K562 (cell line): ENCODE data around the gene VAMP4. TPM values are rescaled to one million over a fixed set of nuclear protein-coding genes. Genes with fewer than 3 reads are reported as not detected.

ENCODE experiments used
- ATAC-seq: fragments of 200-7000 bp; cut with Tn5 transposase; 3 replicates; pipeline ENCODE4 v1.9.1; 2020; ENCODE audit warnings: moderate library complexity
- BruUV-seq: library from RNA; stranded (reverse); fragments of 400-500 nt; replicated peaks from 2 replicates; lab custom pipeline; 2021; lab: Mats Ljungman, UMichigan
- CTCF ChIA-PET: fragments of 300-600 bp; formaldehyde crosslinking; extraction: SDS; loops from one replicate; lab custom pipeline; 2021; ENCODE audit warnings: low intra/inter-chr PET ratio; lab: Yijun Ruan, JAX
- POLR2A ChIA-PET: fragments of 300-600, 350-650 bp; sonication (Branson Sonifier 250); formaldehyde crosslinking; extraction: SDS; loops from one replicate; lab custom pipeline; 2021; ENCODE audit warnings: antibody characterized with exemption, inconsistent platforms; lab: Yijun Ruan, JAX
- DNase-seq, 4 experiments: peaks; one replicate each; pipeline versions ENCODE4 v3.0.0 to v3.0.0-alpha.2; 2011 to 2018; ENCODE audit warnings: low spot score in 3 of 4, mixed read lengths in 3 of 4; ENCODE audit errors: extremely low read depth in 1 of 4
- FAIRE-seq: peaks from 2 replicates; lab custom pipeline; 2011; peaks lifted over from hg19 to GRCh38; lab: Jason Lieb, UNC
- H2AFZ ChIP-seq: 2 replicates; pipeline ENCODE4 v1.6.0; 2011; ENCODE audit warnings: low read depth, low read length, control low read depth, inconsistent platforms
- H3K27ac ChIP-seq: fragments of 200-600 bp; 3 replicates; pipeline ENCODE4 v1.8.0; 2011; ENCODE audit warnings: low read depth, mild to moderate bottlenecking, control low read depth, inconsistent platforms, low read length, moderate library complexity, mixed read lengths; ENCODE audit errors: extremely low read depth
- H3K27me3 ChIP-seq, 2 experiments: fragments of 300-600 bp in 1 of 2; 2 replicates in 1 of 2; 3 replicates in 1 of 2; pipeline versions ENCODE4 v1.6.0 to v1.8.0; 2011; ENCODE audit warnings: inconsistent platforms in 2 of 2, low read length in 2 of 2, mild to moderate bottlenecking in 1 of 2, mixed read lengths in 1 of 2, moderate library complexity in 1 of 2; ENCODE audit not compliant: control insufficient read depth in 2 of 2, insufficient read depth in 2 of 2
- H3K36me3 ChIP-seq: fragments of 300-600 bp; 3 replicates; pipeline ENCODE4 v1.8.0; 2011; ENCODE audit warnings: mild to moderate bottlenecking, low read length, inconsistent platforms; ENCODE audit not compliant: control insufficient read depth, insufficient read depth
- H3K4me1 ChIP-seq, 2 experiments: fragments of 200-600 bp in 1 of 2; replicated peaks in 1 of 2; 2 replicates in 1 of 2; 3 replicates in 1 of 2; pipeline versions ENCODE4 v1.5.1 to v1.8.0; 2011; ENCODE audit warnings: inconsistent platforms in 2 of 2, low read length in 2 of 2, mild to moderate bottlenecking in 1 of 2, mixed read lengths in 1 of 2, moderate library complexity in 1 of 2; ENCODE audit not compliant: control insufficient read depth in 2 of 2, insufficient read depth in 2 of 2
- H3K4me2 ChIP-seq: 2 replicates; pipeline ENCODE4 v1.6.1; 2011; ENCODE audit warnings: low read length, control low read depth, inconsistent platforms, mixed read lengths; ENCODE audit not compliant: insufficient read depth
- H3K4me3 ChIP-seq: fragments of 200-600 bp; sonication (generic), shearing (Covaris generic); 2 replicates; pipeline ENCODE4 v1.5.1; 2016; ENCODE audit warnings: control low read depth, inconsistent platforms
- H3K79me2 ChIP-seq: fragments of 200-600 bp; 3 replicates; pipeline ENCODE4 v1.8.0; 2011; ENCODE audit warnings: low read length, inconsistent platforms; ENCODE audit not compliant: control insufficient read depth, insufficient read depth
- H3K9ac ChIP-seq, 2 experiments: 2 replicates each; pipeline versions ENCODE4 v1.6.0 to v1.6.1; 2011; ENCODE audit warnings: low read depth in 2 of 2, low read length in 2 of 2, control low read depth in 1 of 2, inconsistent platforms in 1 of 2, mild to moderate bottlenecking in 1 of 2, mixed read lengths in 1 of 2; ENCODE audit not compliant: insufficient read depth in 1 of 2
- H3K9me1 ChIP-seq: one replicate; pipeline ENCODE4 v1.6.0; 2011; ENCODE audit warnings: inconsistent platforms, mild to moderate bottlenecking, low read length, moderate library complexity; ENCODE audit not compliant: control insufficient read depth, insufficient read depth
- H3K9me3 ChIP-seq: replicated peaks from 2 replicates; pipeline ENCODE4 v1.5.1; 2011; ENCODE audit warnings: low read depth, low read length, inconsistent platforms; ENCODE audit not compliant: control insufficient read depth, insufficient read depth
- H4K20me1 ChIP-seq: replicated peaks from 2 replicates; pipeline ENCODE4 v1.6.1; 2011; ENCODE audit warnings: low read length, inconsistent platforms, mixed read lengths; ENCODE audit not compliant: control insufficient read depth, insufficient read depth
- ATF7 ChIP-seq: fragments of 450-650 bp; IDR thresholded peaks from 2 replicates; pipeline ENCODE4 v1.7.1; 2014; ENCODE audit warnings: mild to moderate bottlenecking, moderate library complexity
- CEBPG ChIP-seq, 3 experiments: fragments of 200-800 bp in 1 of 3; sonication (Bioruptor generic) in 1 of 3; sonication (generic) in 1 of 3; formaldehyde crosslinking in 1 of 3; IDR thresholded peaks in 2 of 3; conservative IDR thresholded peaks in 1 of 3; 2 replicates each; pipeline versions ENCODE4 v1.6.1 to v1.8.0; 2016 to 2022; ENCODE audit warnings: missing compliant biosample characterization in 2 of 3, missing genetic modification characterization in 2 of 3, mild to moderate bottlenecking in 1 of 3, missing genetic modification reagents in 1 of 3
- ELF2 ChIP-seq: fragments of 250-450 bp; sonication (Bioruptor Pico); IDR thresholded peaks from 2 replicates; pipeline ENCODE4 v1.5.0; 2021; ENCODE audit warnings: mild to moderate bottlenecking
- ESRRB ChIP-seq: fragments of 250-450 bp; sonication (Bioruptor Pico); IDR thresholded peaks from 2 replicates; pipeline ENCODE4 v1.5.0; 2020; ENCODE audit warnings: mild to moderate bottlenecking, moderate library complexity, borderline replicate concordance
- JUN ChIP-seq, 2 experiments: sonication (generic) in 1 of 2; formaldehyde crosslinking in 1 of 2; IDR thresholded peaks; 2 replicates each; pipeline versions ENCODE4 v1.6.1 to v1.8.0; 2012 to 2022; ENCODE audit warnings: borderline replicate concordance in 2 of 2, mild to moderate bottlenecking in 2 of 2, improper control_type of control experiment in 1 of 2, low read depth in 1 of 2, low read length in 1 of 2, missing genetic modification reagents in 1 of 2
- KDM2B ChIP-seq: fragments of 250-450 bp; sonication (Bioruptor Pico); IDR thresholded peaks from 2 replicates; pipeline ENCODE4 v1.8.0; 2021; ENCODE audit warnings: mild to moderate bottlenecking, moderate library complexity
- POU5F1 ChIP-seq: fragments of 150-350 bp; IDR thresholded peaks from 2 replicates; pipeline ENCODE4 v1.6.1; 2014; ENCODE audit warnings: borderline replicate concordance, low read length, low read depth, mild to moderate bottlenecking; ENCODE audit not compliant: partially characterized antibody
- SLC30A9 ChIP-seq: fragments of 250-450 bp; sonication (Bioruptor Pico); IDR thresholded peaks from 2 replicates; pipeline ENCODE4 v1.8.0; 2022; ENCODE audit warnings: mild to moderate bottlenecking, moderate library complexity
- ZNF175 ChIP-seq: fragments of 200-800 bp; sonication (Bioruptor generic); IDR thresholded peaks from 2 replicates; pipeline ENCODE4 v1.6.1; 2016; ENCODE audit warnings: low read depth, mild to moderate bottlenecking, missing genetic modification characterization, missing compliant biosample characterization
- ZNF24 ChIP-seq: fragments of 450-650 bp; IDR thresholded peaks from 2 replicates; pipeline ENCODE4 v1.6.1; 2016
- ZSCAN32 ChIP-seq: fragments of 450-650 bp; formaldehyde crosslinking; IDR thresholded peaks from 2 replicates; pipeline ENCODE4 v1.4.0; 2020; ENCODE audit warnings: mild to moderate bottlenecking, moderate library complexity
- WGBS: fragments of 100-300 bp; shearing (Covaris generic); methylation state at CpG from one replicate; pipeline ENCODE4 v1.1.6; 2016; ENCODE audit warnings: low coverage, mixed read lengths; ENCODE audit not compliant: insufficient coverage; ENCODE audit errors: missing lambda C conversion rate; 5-methylcytosine and 5-hydroxymethylcytosine counted together
- in situ Hi-C: fragments of 300-500 bp; cut with MboI; formaldehyde crosslinking; loops from 4 replicates; pipeline ENCODE4 v1.15.0; 2018; ENCODE audit warnings: inconsistent platforms, mixed read lengths
- intact Hi-C: fragments of 100-400 bp; cut with micrococcal nuclease; formaldehyde crosslinking; loops from 2 replicates; pipeline ENCODE4 v1.14.2; 2022
- polyA plus RNA-seq, 8 experiments: library from polyadenylated mRNA; depleted of rRNA in 4 of 8; stranded (reverse) in 5 of 8; unstranded in 3 of 8; fragments of >200 nt; fragmentation: Nextera tagmentation in 2 of 8; fragmentation: Illumina TruSeq in 1 of 8; extraction: Ambion mirVana in 2 of 8; extraction: Trizol in 1 of 8; gene quantifications; 2 replicates each; pipeline versions ENCODE4 v1.2.1 to v1.2.3, GENCODE V29; 2011 to 2014; ENCODE audit warnings: inconsistent platforms in 1 of 8, missing spikeins in 1 of 8
- total RNA-seq, 7 experiments: library from RNA; depleted of rRNA in 6 of 7; stranded (reverse); fragments of >200 nt in 6 of 7; fragmentation: Illumina TruSeq in 2 of 7; extraction: Trizol in 2 of 7; gene quantifications; 2 replicates each; pipeline versions ENCODE4 v1.2.1 to v1.2.3, GENCODE V29; 2011 to 2021; ENCODE audit warnings: low replicate concordance in 1 of 7
- TF ChIP-seq, protein P1 (sequence below): fragments of 450-650 bp; IDR thresholded peaks from 2 replicates; pipeline ENCODE4 v1.7.1; 2018; ENCODE audit warnings: mild to moderate bottlenecking, low read depth; ENCODE audit not compliant: partially characterized antibody

VAMP4 gene
- total and polyA plus RNA-seq, 9 of the 15 experiments (the other 6 are each of a cell fraction or from before 2014, with no cell fraction given) = 3.3 to 21.4 (median 11.9) TPM

DNA sequence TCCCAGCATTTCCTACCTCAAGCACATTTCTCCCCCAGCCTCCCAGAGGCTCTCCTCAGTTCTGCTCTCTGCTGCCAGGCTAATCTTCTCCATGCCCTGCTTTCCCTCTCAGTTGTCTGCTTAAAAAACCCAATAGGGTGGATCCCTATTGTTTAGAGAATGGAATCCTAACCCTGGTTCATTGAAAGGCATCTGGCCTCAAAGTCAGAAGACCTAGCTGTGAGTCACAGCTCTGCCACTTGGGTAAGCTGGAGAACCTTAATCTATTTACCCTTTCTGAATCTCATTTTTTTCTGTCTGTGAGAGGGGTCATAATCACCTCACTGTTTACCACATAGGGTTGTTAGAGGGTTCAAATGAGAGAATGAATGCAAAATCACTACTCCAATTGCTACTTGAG lies 76.9 kb downstream of the VAMP4 start:
- Histone ChIP-seq H3K79me2 (no peaks in the 10 kb centered on the region), H3K9ac (no peak overlapping the region), H3K4me3 (no peak overlapping the region), H3K4me2 (no peak overlapping the region), H3K9me1 (no peaks in the 10 kb centered on the region), H3K27ac (no peak overlapping the region), H3K36me3 (no peaks in the 10 kb centered on the region), H4K20me1 (no peaks in the 10 kb centered on the region), H3K4me1 (no peaks in the 10 kb centered on the region), H2AFZ (no peak overlapping the region), H3K9me3 (no peaks in the 10 kb centered on the region), H3K27me3 (peaks cover 16 to 29% of the 10 kb centered on the region in 2 experiments)
- ChIA-PET CTCF (no interaction called here), POLR2A (interaction anchor here (1.2 kb wide), 1 partner anchor 51 kb away, joined by 3 read pairs; no protein-coding TSS in a partner anchor)
- no peak for ATAC-seq
- no peak for FAIRE-seq
- no TSS peak for BruUV-seq
- intact Hi-C loops = no loop called here
- no peak for TF ChIP-seq POU5F1
- no peak for TF ChIP-seq ZNF175 (CRISPR knock-in tag)
- TF ChIP-seq ATF7 = no peak
- no peak for TF ChIP-seq ZSCAN32 (CRISPR knock-in tag)
- DNase-seq = no peak
- in situ Hi-C loops = no loop called here

DNA sequence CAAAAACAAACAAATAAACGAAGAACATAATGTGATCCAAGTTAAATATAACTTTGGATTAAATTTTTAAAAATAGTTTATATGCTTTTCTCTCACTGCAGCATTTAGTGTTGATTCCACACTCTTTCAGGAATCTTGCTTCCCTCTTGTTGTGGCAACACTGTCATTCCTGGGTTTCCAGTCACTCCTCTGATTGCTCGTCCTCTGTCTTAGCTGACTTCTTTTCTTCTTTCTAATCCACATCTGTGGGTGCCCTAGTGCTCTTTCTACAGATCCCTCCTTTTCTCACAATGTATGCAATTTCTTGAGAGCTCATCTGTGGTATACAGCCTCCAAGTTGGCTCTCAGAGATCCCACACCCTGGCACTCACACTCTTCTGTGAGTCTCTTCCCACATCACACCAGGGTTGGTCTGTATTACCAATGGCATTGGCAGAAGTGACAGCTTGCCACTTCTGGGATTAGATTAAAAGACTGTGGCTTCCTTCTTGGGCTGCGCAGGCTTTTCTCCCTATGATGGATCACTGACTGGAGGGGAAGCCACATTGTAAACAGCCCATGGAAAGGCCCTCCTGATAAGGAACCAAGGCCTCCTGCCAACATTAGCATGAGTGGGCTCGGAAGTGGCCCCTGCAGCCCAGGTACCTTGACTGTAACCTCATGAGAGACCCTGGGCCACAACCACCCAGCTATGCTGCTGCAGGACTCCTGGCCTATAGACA lies 77.8 kb downstream of the VAMP4 start:
- no peaks in the 10 kb centered on the region for H3K9me1 ChIP-seq
- no peak overlapping the region for H3K4me2 ChIP-seq
- no peak overlapping the region for H3K4me3 ChIP-seq
- DNase-seq (no peak), FAIRE-seq (no peak), ATAC-seq (no peak)
- H3K27ac ChIP-seq = no peak overlapping the region
- no peaks in the 10 kb centered on the region for H3K79me2 ChIP-seq
- H3K27me3 ChIP-seq = peaks cover 12 to 27% of the 10 kb centered on the region in 2 experiments
- BruUV-seq = no TSS peak
- no peak overlapping the region for H2AFZ ChIP-seq
- no peaks in the 10 kb centered on the region for H3K9me3 ChIP-seq
- H4K20me1 ChIP-seq = no peaks in the 10 kb centered on the region
- in situ Hi-C loops = no loop called here
- intact Hi-C loops = no loop called here
- CTCF ChIA-PET = no interaction called here
- no peaks in the 10 kb centered on the region for H3K4me1 ChIP-seq
- WGBS = 0% methylated on average over 4 of the region's 4 CpGs
- no peak overlapping the region for H3K9ac ChIP-seq
- POLR2A ChIA-PET = interaction anchor here (1.2 kb wide), 1 partner anchor 9 kb away, joined by 6 read pairs; no protein-coding TSS in a partner anchor
- no peaks in the 10 kb centered on the region for H3K36me3 ChIP-seq
- no peak for TF ChIP-seq ELF2
- TF ChIP-seq JUN (IDR thresholded peaks at IDR 0.05; ENCODE audit: borderline replicate concordance, low read depth, low read length) = no peak
- no peak for TF ChIP-seq JUN (CRISPR knock-in tag; IDR thresholded peaks at IDR 0.05; ENCODE audit: borderline replicate concordance)
- TF ChIP-seq CEBPG (CRISPR knock-in tag; IDR thresholded peaks at IDR 0.05) = no peak
- no peak for TF ChIP-seq CEBPG (tag; conservative IDR thresholded peaks at IDR 0.05 in 1 of 2, IDR thresholded peaks at IDR 0.05 in 1 of 2)
- TF ChIP-seq SLC30A9 = no peak
- no peak for TF ChIP-seq ZNF24
- no peak for TF ChIP-seq KDM2B
- no peak for TF ChIP-seq ESRRB
- TF ChIP-seq, protein P1, sequence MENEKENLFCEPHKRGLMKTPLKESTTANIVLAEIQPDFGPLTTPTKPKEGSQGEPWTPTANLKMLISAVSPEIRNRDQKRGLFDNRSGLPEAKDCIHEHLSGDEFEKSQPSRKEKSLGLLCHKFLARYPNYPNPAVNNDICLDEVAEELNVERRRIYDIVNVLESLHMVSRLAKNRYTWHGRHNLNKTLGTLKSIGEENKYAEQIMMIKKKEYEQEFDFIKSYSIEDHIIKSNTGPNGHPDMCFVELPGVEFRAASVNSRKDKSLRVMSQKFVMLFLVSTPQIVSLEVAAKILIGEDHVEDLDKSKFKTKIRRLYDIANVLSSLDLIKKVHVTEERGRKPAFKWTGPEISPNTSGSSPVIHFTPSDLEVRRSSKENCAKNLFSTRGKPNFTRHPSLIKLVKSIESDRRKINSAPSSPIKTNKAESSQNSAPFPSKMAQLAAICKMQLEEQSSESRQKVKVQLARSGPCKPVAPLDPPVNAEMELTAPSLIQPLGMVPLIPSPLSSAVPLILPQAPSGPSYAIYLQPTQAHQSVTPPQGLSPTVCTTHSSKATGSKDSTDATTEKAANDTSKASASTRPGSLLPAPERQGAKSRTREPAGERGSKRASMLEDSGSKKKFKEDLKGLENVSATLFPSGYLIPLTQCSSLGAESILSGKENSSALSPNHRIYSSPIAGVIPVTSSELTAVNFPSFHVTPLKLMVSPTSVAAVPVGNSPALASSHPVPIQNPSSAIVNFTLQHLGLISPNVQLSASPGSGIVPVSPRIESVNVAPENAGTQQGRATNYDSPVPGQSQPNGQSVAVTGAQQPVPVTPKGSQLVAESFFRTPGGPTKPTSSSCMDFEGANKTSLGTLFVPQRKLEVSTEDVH = no peak
